Erythroblast (primary cell): Measurements from ENCODE around the gene ITGA11.
"Not testable (repeated sequence)": the region's sequence is repeated elsewhere in the genome, so short reads cannot be mapped to it uniquely, and the experiment has no call there.

Experiments
- DNase-seq, 2 experiments: peaks; one replicate each; lab custom pipeline; 2025; lab: John Stamatoyannopoulos, UW
- GATA1 ChIP-seq: IDR thresholded peaks from 2 replicates; pipeline ENCODE4 v1.6.1; 2011; ENCODE audit warnings: low read depth, mild to moderate bottlenecking, control low read depth, low read length, moderate library complexity
- POLR2A ChIP-seq: IDR thresholded peaks from 2 replicates; pipeline ENCODE4 v1.6.1; 2011; ENCODE audit warnings: mild to moderate bottlenecking, low read length

The ITGA11 gene

DNA sequence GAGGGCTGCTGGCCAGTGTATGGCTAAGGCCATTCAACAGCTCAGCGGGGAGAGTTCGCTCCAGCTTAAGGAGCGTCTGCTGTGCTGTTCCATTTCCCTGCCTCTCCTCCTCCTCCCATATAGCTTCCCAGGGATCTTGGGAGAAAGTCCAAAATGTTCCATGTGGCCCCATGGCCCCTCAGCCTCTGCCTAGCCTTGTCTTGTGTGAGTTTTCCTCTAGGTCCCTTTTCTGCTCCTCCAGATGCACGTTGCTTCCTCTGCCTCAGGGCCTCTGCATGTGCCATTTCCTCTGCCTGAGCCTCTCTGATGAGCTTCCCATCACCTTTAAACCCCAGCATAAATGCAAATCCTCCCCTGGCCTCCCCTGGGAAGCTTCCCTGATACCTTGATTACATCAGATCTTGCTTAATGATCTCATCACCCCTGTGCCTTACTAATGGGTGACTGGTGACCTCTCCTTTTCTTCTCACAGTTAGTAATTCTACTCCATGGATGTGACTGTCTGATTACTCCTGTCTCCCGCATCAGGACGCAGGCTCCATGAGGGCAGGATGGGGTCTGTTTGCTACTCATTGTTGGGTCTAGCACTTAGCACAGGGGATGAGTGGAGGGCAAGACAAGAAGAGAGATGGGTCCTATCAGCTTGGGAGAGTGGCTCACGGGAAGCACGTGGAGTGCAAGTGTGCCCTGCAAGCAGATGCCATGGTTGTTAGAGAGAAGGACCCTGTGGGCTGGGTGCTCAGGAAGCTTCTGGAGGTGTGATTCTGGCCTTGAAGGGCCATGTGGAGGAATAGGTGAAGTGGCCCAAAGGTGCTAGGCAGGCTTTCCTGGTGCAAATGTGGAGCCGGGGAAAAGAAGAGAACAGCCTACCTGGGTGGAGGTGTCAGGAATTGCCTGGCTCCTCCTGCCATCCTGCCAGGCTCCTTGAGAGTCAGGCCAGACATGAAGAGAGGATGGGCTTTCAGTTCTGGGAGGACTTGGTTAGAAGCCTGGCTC is 23.8 kb downstream of the ITGA11 start:
- no peak for DNase-seq
- TF ChIP-seq POLR2A (no peak), GATA1 (no peak)

DNA sequence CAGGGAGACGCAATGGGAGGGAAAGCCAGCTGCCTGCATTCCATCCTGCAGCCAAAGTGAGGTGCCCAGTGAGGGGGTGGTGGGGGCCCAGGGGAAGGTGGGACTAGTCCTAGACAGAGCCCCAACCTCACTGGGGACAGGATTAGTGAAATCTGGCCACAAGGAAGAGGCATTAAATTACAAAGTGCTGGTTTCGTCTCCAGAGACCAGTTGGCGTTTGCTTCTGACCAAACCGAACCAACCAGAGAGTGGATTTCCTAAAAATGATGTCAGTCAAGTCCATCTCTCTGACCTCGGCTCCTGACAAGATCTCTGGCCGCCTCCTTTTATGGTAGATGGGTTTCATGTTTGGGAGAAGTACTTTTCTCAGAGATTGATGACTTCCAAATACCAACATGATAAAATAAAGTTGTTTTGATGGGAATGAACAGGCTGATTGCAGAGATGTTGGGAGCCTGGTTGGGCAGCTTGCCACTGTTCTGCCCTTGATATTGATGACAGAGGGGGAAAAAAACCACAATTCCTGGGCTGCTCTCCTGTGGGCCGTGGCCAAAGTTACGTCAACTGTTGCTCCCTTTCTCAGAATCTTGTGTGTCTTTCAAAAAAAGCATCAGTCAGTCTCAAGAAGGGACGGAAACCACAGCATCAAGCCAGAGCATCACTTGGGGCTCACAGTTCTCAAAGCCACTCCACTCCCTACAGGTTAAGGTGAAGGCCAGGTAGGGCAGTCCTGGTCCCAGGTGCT is 24.6 kb downstream of the ITGA11 start:
- DNase-seq = no peak
- TF ChIP-seq POLR2A = no peak
- TF ChIP-seq GATA1 = no peak

DNA sequence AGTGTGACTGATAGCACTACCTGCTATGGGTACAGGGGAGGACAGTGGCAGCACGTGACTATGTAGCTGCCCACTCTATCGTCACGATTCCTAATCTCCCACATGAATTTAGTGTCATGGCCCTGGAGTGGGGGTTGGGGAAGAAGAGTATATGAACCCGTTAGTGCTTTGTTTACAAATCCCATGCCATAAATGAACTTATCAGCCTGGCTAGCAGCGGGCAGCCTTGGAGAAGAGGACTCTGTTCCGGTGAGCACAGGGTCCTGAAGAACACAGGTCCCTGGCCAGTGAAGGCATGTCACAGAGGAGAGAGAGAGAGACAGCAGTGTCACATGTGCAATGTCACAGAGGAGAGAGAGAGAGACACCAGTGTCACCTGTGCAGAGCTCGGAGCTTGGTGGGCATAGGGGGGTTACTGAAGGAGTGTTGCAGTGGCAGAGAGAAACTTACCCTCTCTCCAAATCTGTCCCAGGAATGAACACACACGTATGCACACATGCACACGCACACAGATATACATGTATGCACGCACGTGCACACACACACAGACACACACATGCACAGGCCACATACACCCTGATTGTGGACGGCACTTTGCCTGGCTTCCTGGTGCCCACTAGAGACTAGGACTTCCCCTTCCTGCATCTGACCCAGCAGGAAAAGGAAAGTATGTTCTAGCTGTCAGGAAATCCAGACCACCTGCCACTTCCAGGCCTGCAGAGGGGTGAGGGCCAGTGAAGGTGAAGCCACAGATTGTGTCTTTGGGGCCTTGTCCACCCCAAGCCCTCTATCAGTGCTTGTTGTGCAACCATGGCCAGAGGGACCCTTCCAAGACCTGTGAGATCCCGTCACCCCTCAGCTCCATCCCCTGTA is 26.3 kb downstream of the ITGA11 start:
- DNase-seq = no peak
- TF ChIP-seq POLR2A (no peak), GATA1 (no peak)

GRCh38 chr15:68404056-68404798 is 27.7 kb downstream of the ITGA11 start:
- no peak for DNase-seq
- TF ChIP-seq GATA1 = no peak
- TF ChIP-seq POLR2A = no peak

- DNase-seq = no peak
Measured at GRCh38 chr15:68403161-68403941, 28.6 kb downstream of the ITGA11 start.

GRCh38 chr15:68402432-68403160 is 29.4 kb downstream of the ITGA11 start:
- no peak for DNase-seq
- TF ChIP-seq GATA1 (no peak), POLR2A (no peak)

More at GRCh38 chr15:68403161-68403941, 28.6 kb downstream of the ITGA11 start:
- TF ChIP-seq GATA1 (no peak), POLR2A (no peak)

DNA sequence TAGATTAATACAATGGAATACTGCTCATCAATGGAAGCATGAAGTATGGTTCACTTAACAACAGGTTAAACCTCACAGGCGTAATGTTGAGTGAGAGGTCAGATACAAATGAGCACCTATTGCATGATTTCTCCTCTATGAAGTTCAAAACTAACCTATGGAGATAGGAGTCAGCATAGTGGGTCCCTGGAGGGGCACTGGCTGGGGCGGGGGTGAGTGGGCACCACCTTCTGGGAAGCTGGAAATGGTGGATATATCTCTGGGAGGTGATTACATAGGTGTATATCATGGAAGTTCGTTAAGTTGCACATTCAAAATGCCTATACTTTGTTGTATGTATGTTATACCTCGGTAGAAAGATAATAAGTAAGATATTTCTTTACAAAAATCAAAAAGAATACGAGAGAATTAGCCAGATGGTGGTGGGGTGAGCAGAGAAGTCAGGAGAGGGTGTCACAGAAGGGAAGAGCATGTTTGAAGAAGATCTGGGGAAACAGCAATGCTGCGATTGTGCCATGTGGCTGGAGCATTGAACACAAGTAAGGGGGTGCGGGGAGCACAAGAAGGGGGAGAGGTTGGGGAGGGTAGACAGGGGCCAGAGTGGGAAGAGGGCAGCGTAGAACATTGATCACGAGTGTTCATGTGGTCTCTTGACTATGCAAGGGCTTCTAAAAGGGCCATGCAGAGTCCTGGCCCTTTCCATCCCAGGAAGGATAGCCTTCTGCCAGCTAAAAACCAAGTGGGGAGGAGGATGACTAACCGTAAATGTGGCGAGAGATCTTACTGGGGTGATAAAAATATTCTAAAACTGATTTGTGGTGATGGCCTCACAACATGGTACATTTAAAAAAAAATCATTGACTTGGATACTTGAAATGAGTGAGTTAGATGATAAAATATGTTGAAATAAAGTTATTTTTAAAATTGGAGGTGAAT is 30.2 kb downstream of the ITGA11 start:
- TF ChIP-seq GATA1 (no peak), POLR2A (no peak)
- no peak for DNase-seq

- DNase-seq = no peak
- TF ChIP-seq GATA1 = no peak
Measured at GRCh38 chr15:68400066-68400456, 31.9 kb downstream of the ITGA11 start.

DNA sequence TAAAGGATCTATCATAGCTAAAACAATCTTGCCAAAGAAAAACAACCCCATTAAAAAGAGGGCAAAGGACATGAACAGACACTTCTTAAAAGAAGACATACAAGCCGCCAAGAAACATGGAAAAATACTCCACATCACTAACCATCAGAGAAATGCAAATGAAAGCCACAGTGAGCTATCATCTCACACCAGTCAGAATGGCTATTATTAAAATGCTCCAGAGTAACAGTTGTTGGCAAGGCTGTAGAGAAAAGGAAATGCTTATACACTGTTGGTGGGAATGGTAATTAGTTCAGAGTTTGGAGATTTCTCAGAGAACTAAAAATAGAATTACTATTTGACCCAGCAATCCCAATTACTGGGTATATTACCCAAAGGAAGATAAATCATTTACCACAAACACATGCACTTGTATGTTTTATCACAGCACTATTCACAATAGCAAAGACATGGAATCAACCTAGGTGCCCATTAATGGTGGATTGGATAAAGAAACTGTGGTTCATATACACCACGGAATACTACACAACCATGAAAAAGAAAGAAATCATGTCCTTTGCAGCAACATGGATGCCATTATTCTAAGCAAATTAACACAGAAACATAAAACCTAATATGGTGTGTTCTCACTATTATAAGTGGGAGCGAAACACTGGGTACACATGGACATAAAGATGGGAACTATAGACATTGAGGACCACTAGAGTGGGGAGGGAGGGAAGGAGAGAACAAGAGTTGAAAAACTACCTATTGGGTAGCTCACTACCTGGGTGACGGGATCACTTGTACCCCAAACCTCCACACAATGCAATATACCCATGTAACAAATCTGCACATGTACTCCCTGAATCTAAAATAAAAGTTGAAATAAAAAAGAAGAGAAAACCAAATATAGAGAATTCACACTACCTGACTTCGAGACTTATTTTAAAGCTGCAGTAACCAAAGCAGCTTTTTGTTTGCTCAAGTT is 32.6 kb downstream of the ITGA11 start:
- TF ChIP-seq GATA1 (no peak), POLR2A (no peak)
- no peak for DNase-seq

GRCh38 chr15:68397999-68398398 is 34.0 kb downstream of the ITGA11 start:
- not testable (repeated sequence) for DNase-seq
